OCI-LY7 (cell line): Measurements from ENCODE around the gene FIG4. TPM values are rescaled to one million over a fixed set of nuclear protein-coding genes. Genes with fewer than 3 reads are reported as not detected.

ENCODE experiments used
- BruUV-seq: library from RNA; stranded (reverse); fragments of 400-500 nt; replicated peaks from 2 replicates; lab custom pipeline; 2021; lab: Mats Ljungman, UMichigan
- CTCF ChIA-PET: fragments of 300-600 bp; sonication (Branson Sonifier 250); formaldehyde crosslinking; loops from one replicate; lab custom pipeline; 2022; ENCODE audit warnings: antibody characterized with exemption; ENCODE audit not compliant: unreplicated experiment; lab: Charles Lee
- POLR2A ChIA-PET: fragments of 300-600 bp; sonication (Branson Sonifier 250); formaldehyde crosslinking; loops from one replicate; lab custom pipeline; 2022; ENCODE audit warnings: antibody characterized with exemption; lab: Charles Lee
- DNase-seq: peaks from one replicate; pipeline ENCODE4 v3.0.0-alpha.2; 2015; ENCODE audit warnings: low spot score
- H2AFZ ChIP-seq: fragments of 200-600 bp; sonication (generic), shearing (Covaris generic); 2 replicates; pipeline ENCODE4 v1.6.1; 2014; ENCODE audit warnings: mild to moderate bottlenecking, antibody characterized with exemption, low read length, moderate library complexity
- H3K27ac ChIP-seq: fragments of 200-600 bp; sonication (generic); 2 replicates; pipeline ENCODE4 v1.5.1; 2014; ENCODE audit warnings: mixed run types, low read depth, mild to moderate bottlenecking, moderate library complexity, low read length, inconsistent platforms; ENCODE audit not compliant: poor library complexity, severe bottlenecking
- H3K36me3 ChIP-seq: fragments of 200-600 bp; sonication (generic); 2 replicates; pipeline ENCODE4 v1.6.1; 2014; ENCODE audit warnings: mild to moderate bottlenecking, antibody characterized with exemption, low read length, moderate library complexity, mixed read lengths; ENCODE audit not compliant: insufficient read depth
- H3K4me1 ChIP-seq: fragments of 200-600 bp; sonication (generic); 2 replicates; pipeline ENCODE4 v1.5.1; 2014; ENCODE audit warnings: mild to moderate bottlenecking, low read length; ENCODE audit not compliant: insufficient read depth, poor library complexity, severe bottlenecking
- H3K4me2 ChIP-seq: fragments of 200-600 bp; sonication (generic); 2 replicates; pipeline ENCODE4 v1.6.1; 2014; ENCODE audit warnings: mild to moderate bottlenecking, low read length
- H3K4me3 ChIP-seq: fragments of 200-600 bp; sonication (generic); 2 replicates; pipeline ENCODE4 v1.5.1; 2014; ENCODE audit warnings: mild to moderate bottlenecking, low read depth, low read length; ENCODE audit not compliant: poor library complexity, severe bottlenecking
- H3K79me2 ChIP-seq: fragments of 200-600 bp; sonication (generic); 2 replicates; pipeline ENCODE4 v1.6.1; 2016; ENCODE audit warnings: low read depth, mild to moderate bottlenecking, low read length, moderate library complexity, mixed read lengths; ENCODE audit not compliant: insufficient read depth
- H3K9me2 ChIP-seq: fragments of 200-600 bp; sonication (generic); 2 replicates; pipeline ENCODE4 v1.6.1; 2016; ENCODE audit warnings: mild to moderate bottlenecking, low read length, mixed read lengths; ENCODE audit not compliant: insufficient read depth
- H3K9me3 ChIP-seq: fragments of 200-600 bp; sonication (generic); 2 replicates; pipeline ENCODE4 v1.6.1; 2014; ENCODE audit warnings: mild to moderate bottlenecking, mixed run types, low read length, mixed read lengths
- H4K20me1 ChIP-seq: fragments of 200-600 bp; sonication (generic); 2 replicates; pipeline ENCODE4 v1.6.1; 2014; ENCODE audit warnings: mild to moderate bottlenecking, antibody characterized with exemption, low read length, moderate library complexity, mixed read lengths; ENCODE audit not compliant: insufficient read depth
- CTCF ChIP-seq: fragments of 200-600 bp; sonication (generic); conservative IDR thresholded peaks from 2 replicates; pipeline ENCODE4 v1.5.1; 2014; ENCODE audit warnings: mild to moderate bottlenecking, antibody characterized with exemption, low read length, moderate library complexity, mixed read lengths
- EZH2phosphoT487 ChIP-seq: fragments of 200-600 bp; sonication (generic); IDR thresholded peaks from 2 replicates; pipeline ENCODE4 v1.6.1; 2018; ENCODE audit warnings: low read depth, borderline replicate concordance, mild to moderate bottlenecking, mixed run types, antibody characterized with exemption, low read length, moderate library complexity, mixed read lengths
- intact Hi-C: fragments of 100-400 bp; cut with micrococcal nuclease; formaldehyde crosslinking; loops from one replicate; pipeline ENCODE4 v1.10.0; 2022; ENCODE audit not compliant: unreplicated experiment
- total RNA-seq, 2 experiments: library from RNA; depleted of rRNA in 1 of 2; stranded (reverse); fragments of >200 nt in 1 of 2; shearing (Covaris generic) in 1 of 2; gene quantifications; 2 replicates each; pipeline ENCODE4 v1.2.3, GENCODE V29; 2014 to 2022

FIG4 gene
- total RNA-seq, 2 experiments from 2014 or later, result 13.3 to 22.9 TPM

- POLR2A ChIA-PET, result interaction anchor here (0.8 kb wide), 1 partner anchor 626 kb away, joined by 3 read pairs; no protein-coding TSS in a partner anchor
- H3K36me3 ChIP-seq, result no peaks in the 10 kb centered on the region
- H3K9me3 ChIP-seq, result no peaks in the 10 kb centered on the region
- no peak overlapping the region for H3K4me3 ChIP-seq
- H3K4me1 ChIP-seq, result peaks cover 12% of the 10 kb centered on the region
- no peak overlapping the region for H3K4me2 ChIP-seq
- no peaks in the 10 kb centered on the region for H3K79me2 ChIP-seq
- CTCF ChIA-PET, result no interaction called here
- no TSS peak for BruUV-seq
- intact Hi-C loops, result no loop called here
- H4K20me1 ChIP-seq, result no peaks in the 10 kb centered on the region
- no peak for TF ChIP-seq CTCF
- no peak for TF ChIP-seq EZH2phosphoT487
- no peaks in the 10 kb centered on the region for H3K9me2 ChIP-seq
- no peak overlapping the region for H3K27ac ChIP-seq
- H2AFZ ChIP-seq, result no peak overlapping the region
- DNase-seq, result no peak
Measured at GRCh38 chr6:109790131-109790530, 99.0 kb downstream of the FIG4 start.

GRCh38 chr6:109791301-109791700 is 100.2 kb downstream of the FIG4 start:
- no peak overlapping the region for H2AFZ ChIP-seq
- no peak overlapping the region for H3K4me2 ChIP-seq
- BruUV-seq, result no TSS peak
- no peaks in the 10 kb centered on the region for H3K36me3 ChIP-seq
- DNase-seq, result no peak
- no peaks in the 10 kb centered on the region for H3K9me3 ChIP-seq
- no peaks in the 10 kb centered on the region for H3K79me2 ChIP-seq
- intact Hi-C loops, result no loop called here
- no peaks in the 10 kb centered on the region for H4K20me1 ChIP-seq
- no peak overlapping the region for H3K4me3 ChIP-seq
- ChIA-PET POLR2A (interaction anchor here (0.6 kb wide), 1 partner anchor 617 kb away, joined by 3 read pairs; no protein-coding TSS in a partner anchor), CTCF (no interaction called here)
- peaks cover 15% of the 10 kb centered on the region for H3K4me1 ChIP-seq
- H3K9me2 ChIP-seq, result no peaks in the 10 kb centered on the region
- no peak for TF ChIP-seq EZH2phosphoT487
- TF ChIP-seq CTCF, result no peak
- no peak overlapping the region for H3K27ac ChIP-seq

GRCh38 chr6:109793021-109793420 is 101.9 kb downstream of the FIG4 start:
- Histone ChIP-seq H3K4me1 (peaks cover 15% of the 10 kb centered on the region), H2AFZ (no peak overlapping the region), H3K4me3 (no peak overlapping the region), H3K79me2 (no peaks in the 10 kb centered on the region), H3K36me3 (no peaks in the 10 kb centered on the region), H3K9me2 (no peaks in the 10 kb centered on the region), H3K9me3 (no peaks in the 10 kb centered on the region), H3K4me2 (no peak overlapping the region), H3K27ac (no peak overlapping the region), H4K20me1 (no peaks in the 10 kb centered on the region)
- intact Hi-C loops, result no loop called here
- CTCF ChIA-PET, result interaction anchor here (0.5 kb wide), 2 partner anchors 387 to 1615 kb away, joined by 3 to 5 read pairs; no protein-coding TSS in a partner anchor
- DNase-seq, result no peak
- POLR2A ChIA-PET, result interaction anchor here (0.6 to 1.1 kb wide), 4 partner anchors 19 to 493 kb away, joined by 3 to 5 read pairs (median 4); no protein-coding TSS in a partner anchor
- BruUV-seq, result no TSS peak
- no peak for TF ChIP-seq CTCF
- no peak for TF ChIP-seq EZH2phosphoT487
